ENCODE data around the gene SIDT1. TPM values are rescaled to one million over a fixed set of nuclear protein-coding genes. Genes with fewer than 3 reads are reported as not detected.
"Not testable (repeated sequence)": the region's sequence is repeated elsewhere in the genome, so short reads cannot be mapped to it uniquely, and the experiment has no call there.

The SIDT1 gene
- total RNA-seq, 1 experiment from 2014 or later: not detected

- H3K4me3 ChIP-seq (ENCODE audit: low read depth in 2 of 2, low read length in 2 of 2): no peak overlapping the region
- no peaks in the 10 kb centered on the region for H3K4me1 ChIP-seq (ENCODE audit: control insufficient read depth, insufficient read depth, low read length)
- no peak for ATAC-seq
- intact Hi-C loops (cut with micrococcal nuclease; ENCODE audit: unreplicated experiment) (no loop called here), in situ Hi-C loops (cut with HindIII; ENCODE audit: low pct_unique_long_range_greater_than_20kb, low sequenced_read_pairs) (no loop called here)
- H3K36me3 ChIP-seq (ENCODE audit: control insufficient read depth, insufficient read depth, low read length): no peaks in the 10 kb centered on the region
- no peak for DNase-seq (ENCODE audit: low read depth, low spot score)
- POLR2A ChIA-PET: no interaction called here
- H3K9me3 ChIP-seq (ENCODE audit: control insufficient read depth, insufficient read depth, low read depth, low read length): no peaks in the 10 kb centered on the region
- no peaks in the 10 kb centered on the region for H3K27me3 ChIP-seq (ENCODE audit: control insufficient read depth, insufficient read depth, low read length)
- H3K27ac ChIP-seq (ENCODE audit: low read length): no peak overlapping the region
- CTCF ChIA-PET: no interaction called here
- TF ChIP-seq POLR2AphosphoS5 (IDR thresholded peaks at IDR 0.05; ENCODE audit: low read depth, low read length) (no peak), TCF7L2 (IDR thresholded peaks at IDR 0.05; ENCODE audit: low read depth, low read length) (no peak), SIN3A (IDR thresholded peaks at IDR 0.05; ENCODE audit: borderline replicate concordance, insufficient read depth, low read depth, low read length) (no peak), REST (IDR thresholded peaks at IDR 0.05; ENCODE audit: insufficient read depth in 1 of 2, low read depth in 2 of 2, low read length in 1 of 2) (no peak), CTCF (IDR thresholded peaks at IDR 0.05) (no peak)
- BruUV-seq (replicated peaks): no TSS peak
Measured at GRCh38 chr3:113634782-113635474, 102.6 kb downstream of the SIDT1 start.

- CTCF ChIA-PET: interaction anchor here (0.9 kb wide), 1 partner anchor 58 kb away, joined by 3 read pairs; no protein-coding TSS in a partner anchor
- POLR2A ChIA-PET; H3K36me3 ChIP-seq (ENCODE audit: control insufficient read depth, insufficient read depth, low read length); ATAC-seq; H3K9me3 ChIP-seq (ENCODE audit: control insufficient read depth, insufficient read depth, low read depth, low read length); DNase-seq (ENCODE audit: low read depth, low spot score); H3K4me3 ChIP-seq (ENCODE audit: low read depth in 2 of 2, low read length in 2 of 2); in situ Hi-C loops (cut with HindIII; ENCODE audit: low pct_unique_long_range_greater_than_20kb, low sequenced_read_pairs); H3K27me3 ChIP-seq (ENCODE audit: control insufficient read depth, insufficient read depth, low read length); BruUV-seq (replicated peaks); intact Hi-C loops (cut with micrococcal nuclease; ENCODE audit: unreplicated experiment); H3K4me1 ChIP-seq (ENCODE audit: control insufficient read depth, insufficient read depth, low read length); H3K27ac ChIP-seq (ENCODE audit: low read length): not testable (repeated sequence)
Measured at GRCh38 chr3:113636034-113636433, 103.7 kb downstream of the SIDT1 start.

- ChIA-PET CTCF (no interaction called here), POLR2A (no interaction called here)
- ATAC-seq (no peak), DNase-seq (ENCODE audit: low read depth, low spot score) (no peak)
- BruUV-seq (replicated peaks): no TSS peak
- Histone ChIP-seq H3K4me3 (ENCODE audit: low read depth in 2 of 2, low read length in 2 of 2) (no peak overlapping the region), H3K27ac (ENCODE audit: low read length) (no peak overlapping the region), H3K36me3 (ENCODE audit: control insufficient read depth, insufficient read depth, low read length) (no peaks in the 10 kb centered on the region), H3K4me1 (ENCODE audit: control insufficient read depth, insufficient read depth, low read length) (no peaks in the 10 kb centered on the region), H3K9me3 (ENCODE audit: control insufficient read depth, insufficient read depth, low read depth, low read length) (no peaks in the 10 kb centered on the region), H3K27me3 (ENCODE audit: control insufficient read depth, insufficient read depth, low read length) (no peaks in the 10 kb centered on the region)
- TF ChIP-seq CTCF (IDR thresholded peaks at IDR 0.05) (no peak), POLR2AphosphoS5 (IDR thresholded peaks at IDR 0.05; ENCODE audit: low read depth, low read length) (no peak), TCF7L2 (IDR thresholded peaks at IDR 0.05; ENCODE audit: low read depth, low read length) (no peak), REST (IDR thresholded peaks at IDR 0.05; ENCODE audit: insufficient read depth in 1 of 2, low read depth in 2 of 2, low read length in 1 of 2) (no peak), SIN3A (IDR thresholded peaks at IDR 0.05; ENCODE audit: borderline replicate concordance, insufficient read depth, low read depth, low read length) (no peak)
- intact Hi-C loops (cut with micrococcal nuclease; ENCODE audit: unreplicated experiment): no loop called here
- in situ Hi-C loops (cut with HindIII; ENCODE audit: low pct_unique_long_range_greater_than_20kb, low sequenced_read_pairs): no loop called here
Measured at GRCh38 chr3:113637756-113638155, 105.4 kb downstream of the SIDT1 start.
